Ishikawa (cell line): ENCODE results near the gene SEMA5A.

Source experiments
- CREB1 ChIP-seq: IDR thresholded peaks from 2 replicates; pipeline ENCODE4 v1.6.1; 2012; ENCODE audit warnings: low read depth
- EGR1 ChIP-seq: IDR thresholded peaks from 2 replicates; pipeline ENCODE4 v1.6.1; 2012
- EP300 ChIP-seq: IDR thresholded peaks from 2 replicates; pipeline ENCODE4 v1.6.1; 2012; ENCODE audit warnings: borderline replicate concordance
- FOXM1 ChIP-seq: IDR thresholded peaks from 2 replicates; pipeline ENCODE4 v1.6.1; 2012; ENCODE audit warnings: low read depth, borderline replicate concordance
- NFIC ChIP-seq: IDR thresholded peaks from 2 replicates; pipeline ENCODE4 v1.6.1; 2012
- RAD21 ChIP-seq: IDR thresholded peaks from 2 replicates; pipeline ENCODE4 v1.6.1; 2012; ENCODE audit warnings: low read depth
- TAF1 ChIP-seq: IDR thresholded peaks from 2 replicates; pipeline ENCODE4 v1.6.1; 2012; ENCODE audit warnings: low read depth, mild to moderate bottlenecking
- TCF12 ChIP-seq: IDR thresholded peaks from 2 replicates; pipeline ENCODE4 v1.6.1; 2012; ENCODE audit warnings: low read depth
- TEAD4 ChIP-seq: IDR thresholded peaks from 2 replicates; pipeline ENCODE4 v1.6.1; 2012
- USF1 ChIP-seq: IDR thresholded peaks from 2 replicates; pipeline ENCODE4 v1.6.1; 2012
- YY1 ChIP-seq: IDR thresholded peaks from 2 replicates; pipeline ENCODE4 v1.6.1; 2012; ENCODE audit warnings: low read depth
- ZBTB7A ChIP-seq: IDR thresholded peaks from 2 replicates; pipeline ENCODE4 v1.6.1; 2012; ENCODE audit warnings: low read depth
- TF ChIP-seq, protein P1 (sequence below): IDR thresholded peaks from 2 replicates; pipeline ENCODE4 v1.6.1; 2012
- TF ChIP-seq, protein P2 (sequence below): IDR thresholded peaks from 2 replicates; pipeline ENCODE4 v1.6.1; 2012; ENCODE audit warnings: low read depth, mild to moderate bottlenecking

DNA sequence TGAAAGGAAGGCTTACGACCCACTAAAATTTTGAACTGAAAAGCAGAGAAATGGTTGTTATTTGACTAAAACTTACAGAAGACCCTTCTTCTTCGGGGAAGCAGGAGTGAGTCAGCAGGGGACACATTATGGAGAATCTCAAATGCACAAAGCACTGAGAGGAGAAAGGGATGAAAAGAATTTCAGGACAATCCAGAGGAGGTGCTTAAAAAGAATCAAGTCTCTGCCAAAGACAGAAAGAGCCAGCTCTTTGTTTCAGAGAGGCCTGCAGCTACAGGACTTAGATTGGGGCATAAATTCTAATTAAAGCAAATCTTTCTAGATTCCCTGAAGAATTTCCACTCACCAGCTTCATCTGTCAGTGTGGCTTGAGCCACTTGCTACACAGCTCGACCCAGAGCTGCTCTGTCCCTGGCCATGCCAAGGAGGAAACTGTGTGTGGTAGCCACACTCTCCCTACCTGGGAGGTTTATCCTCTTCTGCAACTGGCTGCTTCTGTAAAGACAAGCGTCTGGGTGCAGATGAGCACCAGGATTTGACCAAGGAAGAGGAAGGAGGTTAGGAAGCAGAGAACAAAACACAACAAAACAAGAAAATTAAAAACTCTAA, 89.9 kb downstream of the SEMA5A start:
- TF ChIP-seq, protein P1, sequence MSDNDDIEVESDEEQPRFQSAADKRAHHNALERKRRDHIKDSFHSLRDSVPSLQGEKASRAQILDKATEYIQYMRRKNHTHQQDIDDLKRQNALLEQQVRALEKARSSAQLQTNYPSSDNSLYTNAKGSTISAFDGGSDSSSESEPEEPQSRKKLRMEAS, result no peak
- no peak for TF ChIP-seq NFIC
- TF ChIP-seq USF1, result no peak
- no peak for TF ChIP-seq TAF1
- TF ChIP-seq EP300, result no peak
- TF ChIP-seq, protein P2, sequence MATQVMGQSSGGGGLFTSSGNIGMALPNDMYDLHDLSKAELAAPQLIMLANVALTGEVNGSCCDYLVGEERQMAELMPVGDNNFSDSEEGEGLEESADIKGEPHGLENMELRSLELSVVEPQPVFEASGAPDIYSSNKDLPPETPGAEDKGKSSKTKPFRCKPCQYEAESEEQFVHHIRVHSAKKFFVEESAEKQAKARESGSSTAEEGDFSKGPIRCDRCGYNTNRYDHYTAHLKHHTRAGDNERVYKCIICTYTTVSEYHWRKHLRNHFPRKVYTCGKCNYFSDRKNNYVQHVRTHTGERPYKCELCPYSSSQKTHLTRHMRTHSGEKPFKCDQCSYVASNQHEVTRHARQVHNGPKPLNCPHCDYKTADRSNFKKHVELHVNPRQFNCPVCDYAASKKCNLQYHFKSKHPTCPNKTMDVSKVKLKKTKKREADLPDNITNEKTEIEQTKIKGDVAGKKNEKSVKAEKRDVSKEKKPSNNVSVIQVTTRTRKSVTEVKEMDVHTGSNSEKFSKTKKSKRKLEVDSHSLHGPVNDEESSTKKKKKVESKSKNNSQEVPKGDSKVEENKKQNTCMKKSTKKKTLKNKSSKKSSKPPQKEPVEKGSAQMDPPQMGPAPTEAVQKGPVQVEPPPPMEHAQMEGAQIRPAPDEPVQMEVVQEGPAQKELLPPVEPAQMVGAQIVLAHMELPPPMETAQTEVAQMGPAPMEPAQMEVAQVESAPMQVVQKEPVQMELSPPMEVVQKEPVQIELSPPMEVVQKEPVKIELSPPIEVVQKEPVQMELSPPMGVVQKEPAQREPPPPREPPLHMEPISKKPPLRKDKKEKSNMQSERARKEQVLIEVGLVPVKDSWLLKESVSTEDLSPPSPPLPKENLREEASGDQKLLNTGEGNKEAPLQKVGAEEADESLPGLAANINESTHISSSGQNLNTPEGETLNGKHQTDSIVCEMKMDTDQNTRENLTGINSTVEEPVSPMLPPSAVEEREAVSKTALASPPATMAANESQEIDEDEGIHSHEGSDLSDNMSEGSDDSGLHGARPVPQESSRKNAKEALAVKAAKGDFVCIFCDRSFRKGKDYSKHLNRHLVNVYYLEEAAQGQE, result no peak
- TF ChIP-seq YY1, result no peak
- TF ChIP-seq FOXM1, result no peak
- no peak for TF ChIP-seq TCF12
- no peak for TF ChIP-seq RAD21
- no peak for TF ChIP-seq TEAD4
- TF ChIP-seq ZBTB7A, result no peak
- no peak for TF ChIP-seq EGR1
- no peak for TF ChIP-seq CREB1
